Breast epithelium (tissue), 4 donors: ENCODE data around the gene CCBE1. TPM values are rescaled to one million over a fixed set of nuclear protein-coding genes. Genes with fewer than 3 reads are reported as not detected.

Experiments used
- DNase-seq, 2 donors: peaks; one replicate each; pipeline ENCODE4 v3.0.0-alpha.2; 2019; ENCODE audit warnings: low spot score in 2 of 2
- H3K27ac ChIP-seq, 2 donors: fragments of 200-600 bp; sonication (generic) in 1 of 2; one replicate each; pipeline ENCODE4 v1.5.1; 2016 to 2019; ENCODE audit warnings: mild to moderate bottlenecking in 1 of 2
- H3K27me3 ChIP-seq, 2 donors: fragments of 200-600 bp; sonication (generic) in 1 of 2; one replicate each; pipeline versions ENCODE4 v1.5.1 to v1.6.0; 2017 to 2019; ENCODE audit warnings: control low read depth in 1 of 2, mild to moderate bottlenecking in 1 of 2
- H3K36me3 ChIP-seq: fragments of 200-600 bp; one replicate; pipeline ENCODE4 v1.5.1; 2019
- H3K4me1 ChIP-seq, 2 donors: fragments of 200-600 bp; sonication (generic); one replicate each; pipeline ENCODE4 v1.5.1; 2016 to 2019; ENCODE audit warnings: control low read depth in 1 of 2
- H3K4me3 ChIP-seq, 3 donors: fragments of 200-600 bp; sonication (generic); 1 replicate in 2 of 3; 2 replicates in 1 of 3; pipeline ENCODE4 v1.5.1; 2016 to 2019; ENCODE audit warnings: mild to moderate bottlenecking in 3 of 3, moderate library complexity in 2 of 3
- H3K9me3 ChIP-seq, 2 donors: fragments of 200-600 bp; sonication (generic) in 1 of 2; one replicate each; pipeline ENCODE4 v1.5.1; 2016 to 2019; ENCODE audit warnings: control low read depth in 1 of 2
- CTCF ChIP-seq, 3 donors: fragments of 450-650 bp; IDR thresholded peaks; one replicate each; pipeline ENCODE4 v1.5.1; 2016 to 2017; ENCODE audit warnings: antibody characterized with exemption in 3 of 3, mild to moderate bottlenecking in 3 of 3, moderate library complexity in 3 of 3
- POLR2A ChIP-seq: fragments of 450-650 bp; IDR thresholded peaks from one replicate; pipeline ENCODE4 v1.6.1; 2016; ENCODE audit warnings: antibody characterized with exemption, mild to moderate bottlenecking, moderate library complexity
- POLR2AphosphoS5 ChIP-seq, 3 donors: sonication (generic); formaldehyde crosslinking; IDR thresholded peaks; one replicate each; pipeline ENCODE4 v1.6.1; 2017; ENCODE audit warnings: antibody characterized with exemption in 3 of 3
- intact Hi-C: fragments of 100-400 bp; cut with DNase I; formaldehyde crosslinking; loops from one replicate; pipeline ENCODE4 v1.15.1; 2023; ENCODE audit warnings: low total_unique reads
- total RNA-seq, 3 donors: library from RNA; depleted of rRNA; stranded (reverse); fragments of >200 nt; gene quantifications; one replicate each; pipeline ENCODE4 v1.1.0, GENCODE V29; 2016

The CCBE1 gene
- total RNA-seq, 3 donors from 2014 or later: 3.5 to 4.9 (median 4.0) TPM

GRCh38 chr18:59699750-59700534 is 2.7 kb upstream of the CCBE1 start:
- Histone ChIP-seq H3K36me3 (no peaks in the 10 kb centered on the region), H3K4me3 (no peak overlapping the region), H3K9me3 (no peaks in the 10 kb centered on the region), H3K27me3 (peaks cover 0 to 27% of the 10 kb centered on the region in 2 donors), H3K27ac (no peak overlapping the region), H3K4me1 (peaks cover 0 to 11% of the 10 kb centered on the region in 2 donors)
- intact Hi-C loops: no loop called here
- no peak for DNase-seq
- TF ChIP-seq CTCF (IDR thresholded peaks at IDR 0.05) (no peak), POLR2A (no peak), POLR2AphosphoS5 (IDR thresholded peaks at IDR 0.05) (no peak)

DNA sequence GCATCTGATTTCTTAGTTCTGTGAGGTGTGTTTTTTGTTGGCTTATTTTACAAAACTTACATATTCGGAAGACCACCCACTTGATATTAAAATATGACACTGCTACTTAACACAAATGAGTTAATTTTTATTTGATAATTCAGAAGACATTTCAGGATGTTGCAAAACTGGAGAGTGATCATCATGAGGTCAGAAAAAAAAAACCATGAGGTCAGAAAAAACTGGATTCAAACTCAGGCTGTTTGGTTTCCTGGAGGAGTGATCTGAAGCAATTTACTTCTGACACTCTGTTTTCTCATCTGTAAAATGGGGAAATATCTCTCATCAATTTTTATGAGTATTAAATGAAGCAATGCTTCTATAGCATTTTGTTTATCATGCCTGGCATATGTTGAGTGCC is 1.8 kb upstream of the CCBE1 start:
- peaks cover 0 to 27% of the 10 kb centered on the region in 2 donors for H3K27me3 ChIP-seq
- H3K4me1 ChIP-seq: peaks cover 0 to 11% of the 10 kb centered on the region in 2 donors
- DNase-seq: no peak
- no peak overlapping the region for H3K27ac ChIP-seq
- H3K36me3 ChIP-seq: no peaks in the 10 kb centered on the region
- TF ChIP-seq POLR2A (no peak), CTCF (IDR thresholded peaks at IDR 0.05) (no peak), POLR2AphosphoS5 (IDR thresholded peaks at IDR 0.05) (no peak)
- intact Hi-C loops: no loop called here
- H3K9me3 ChIP-seq: no peaks in the 10 kb centered on the region
- no peak overlapping the region for H3K4me3 ChIP-seq

- no peaks in the 10 kb centered on the region for H3K36me3 ChIP-seq
- TF ChIP-seq CTCF (IDR thresholded peaks at IDR 0.05) (no peak), POLR2A (no peak), POLR2AphosphoS5 (IDR thresholded peaks at IDR 0.05) (no peak)
- peaks cover 0 to 11% of the 10 kb centered on the region in 2 donors for H3K4me1 ChIP-seq
- H3K27me3 ChIP-seq: peaks cover 0 to 27% of the 10 kb centered on the region in 2 donors
- H3K4me3 ChIP-seq: peak overlapping the region; percentile 49 to 68 (median 64)
- no peaks in the 10 kb centered on the region for H3K9me3 ChIP-seq
- H3K27ac ChIP-seq: no peak overlapping the region
- no peak for DNase-seq
- intact Hi-C loops: no loop called here
Measured at GRCh38 chr18:59696311-59697235, 650 bp downstream of the CCBE1 start.

GRCh38 chr18:59695551-59695950 is 1.7 kb downstream of the CCBE1 start:
- H3K27ac ChIP-seq: no peak overlapping the region
- H3K36me3 ChIP-seq: no peaks in the 10 kb centered on the region
- no peak for DNase-seq
- no peak for TF ChIP-seq CTCF (IDR thresholded peaks at IDR 0.05)
- no peak for TF ChIP-seq POLR2AphosphoS5 (IDR thresholded peaks at IDR 0.05)
- TF ChIP-seq POLR2A: no peak
- peaks cover 0 to 11% of the 10 kb centered on the region in 2 donors for H3K4me1 ChIP-seq
- H3K4me3 ChIP-seq: peak overlapping the region in 1 of 3 donors; percentile 64
- no peaks in the 10 kb centered on the region for H3K9me3 ChIP-seq
- peaks cover 0 to 27% of the 10 kb centered on the region in 2 donors for H3K27me3 ChIP-seq
- intact Hi-C loops: loop anchor here (1.0 kb wide), 1 partner anchor 26 kb away; no protein-coding TSS in a partner anchor
